HG02571 (cell line): ENCODE data around the gene IQCM.

Experiments used
- ATAC-seq: cut with Tn5 transposase; IDR thresholded peaks from one replicate; pipeline ENCODE4 v1.9.1; 2021; ENCODE audit warnings: mild to moderate bottlenecking, moderate library complexity; ENCODE audit not compliant: unreplicated experiment

The IQCM gene

DNA sequence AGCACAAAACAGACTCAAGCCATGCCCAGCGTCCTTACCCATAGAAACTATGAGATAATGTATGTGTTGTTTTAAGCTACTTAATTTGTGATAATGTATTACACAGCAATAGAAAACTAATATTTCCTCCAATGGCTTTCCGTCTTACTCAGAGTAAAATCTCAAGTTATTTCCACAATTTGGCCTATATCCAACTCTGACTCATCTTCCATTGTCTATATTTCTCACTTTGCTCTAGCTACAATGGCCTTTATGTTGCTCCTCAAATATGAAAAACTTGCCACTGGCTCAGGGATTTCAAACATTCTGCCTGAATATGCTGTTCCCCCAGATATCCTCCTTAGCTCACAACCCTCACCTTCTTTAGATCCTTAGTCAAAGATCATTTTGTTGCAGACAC lies 31.6 kb downstream of the IQCM start:
- ATAC-seq = no peak

DNA sequence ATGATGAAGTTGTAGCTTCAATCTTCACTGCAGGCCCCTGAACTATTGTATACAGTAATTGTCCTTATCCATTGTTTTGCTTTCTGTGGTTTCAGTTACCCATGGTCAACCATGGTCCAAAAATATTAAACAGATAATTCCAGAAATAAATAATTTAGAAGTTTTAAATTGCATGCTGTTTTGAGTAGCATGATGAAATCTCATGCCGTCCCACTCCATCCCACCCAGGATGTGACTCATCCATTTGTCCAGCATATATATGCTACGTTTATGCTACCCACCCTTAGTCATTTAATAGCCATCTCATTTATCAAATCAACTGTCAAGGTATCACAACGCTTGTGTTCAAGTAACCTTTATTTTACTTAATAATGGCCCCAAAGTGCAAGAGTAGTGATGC lies 34.5 kb downstream of the IQCM start:
- ATAC-seq = no peak

DNA sequence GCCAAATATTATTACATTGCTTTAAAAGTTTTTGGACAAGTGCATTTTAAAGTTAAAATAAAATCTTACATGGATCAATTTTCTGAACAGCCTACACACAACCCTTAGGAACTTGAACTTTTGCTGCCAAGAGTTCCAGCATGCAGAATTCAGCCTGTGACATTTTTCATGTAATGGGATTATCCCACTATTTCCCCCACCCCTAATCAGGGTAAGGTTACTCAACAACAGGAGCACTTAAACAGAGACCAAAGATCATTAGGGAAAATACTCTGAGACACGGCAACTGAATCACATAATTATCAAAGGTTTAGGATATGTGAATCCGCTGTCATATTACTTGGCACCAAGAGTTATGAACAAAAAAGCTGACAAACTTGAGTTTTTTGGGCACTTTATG lies 47.2 kb downstream of the IQCM start:
- ATAC-seq = no peak

DNA sequence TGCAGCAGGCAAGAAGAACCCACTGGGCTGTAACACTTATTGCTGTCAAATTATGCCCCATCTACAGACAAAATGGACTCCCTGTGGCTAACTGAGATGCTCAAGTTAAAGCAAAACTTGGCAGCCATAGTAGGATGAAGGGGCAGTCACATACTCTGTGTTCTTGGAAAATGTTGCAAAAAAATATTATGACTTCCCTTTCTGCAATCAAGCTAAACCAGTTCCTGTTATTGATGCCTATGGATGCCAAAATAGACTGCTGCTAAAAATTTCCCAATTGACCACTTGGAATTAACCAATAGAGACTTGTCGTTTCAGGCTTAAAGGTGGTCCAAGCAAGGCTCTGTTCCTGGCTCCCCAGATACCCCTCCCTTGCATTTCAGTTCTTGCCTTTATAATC lies 49.5 kb downstream of the IQCM start:
- ATAC-seq = no peak

DNA sequence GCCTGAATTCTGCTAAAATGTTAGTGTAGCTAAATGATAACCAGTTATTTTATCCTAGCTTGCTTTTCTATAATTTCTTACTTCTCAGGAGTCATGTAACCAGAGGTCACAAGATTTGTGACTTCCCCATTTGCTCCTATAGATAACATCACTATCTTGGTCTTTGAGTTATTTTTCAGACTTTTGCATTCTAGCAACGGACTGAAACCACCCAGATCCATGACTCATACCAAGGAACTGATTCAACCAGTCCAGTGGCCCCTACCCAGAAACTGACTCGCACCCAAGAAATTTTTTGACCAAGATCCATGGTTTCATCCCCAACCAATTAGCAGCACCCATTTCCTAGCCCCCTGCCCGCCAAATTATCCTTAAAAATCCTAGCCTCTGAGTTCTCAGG lies 50.0 kb downstream of the IQCM start:
- ATAC-seq = no peak

DNA sequence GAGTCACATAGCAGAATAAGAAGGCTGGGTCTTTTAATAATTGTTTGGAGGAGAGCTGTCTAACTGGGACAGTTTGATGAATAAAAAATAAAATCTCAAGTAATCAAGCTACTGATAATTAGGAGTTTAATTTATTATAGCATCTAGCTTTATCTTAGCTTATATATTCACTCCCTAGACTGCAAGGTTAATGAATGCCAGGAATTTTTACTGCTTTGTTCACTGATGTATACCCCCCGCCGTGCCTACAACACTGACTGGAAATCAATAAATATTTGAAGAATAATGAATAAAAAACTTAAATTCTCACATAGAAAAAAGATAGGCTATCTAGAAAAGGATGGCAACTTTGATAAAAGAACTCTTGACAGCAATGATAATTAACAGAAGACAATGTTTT lies 59.7 kb downstream of the IQCM start:
- no peak for ATAC-seq

DNA sequence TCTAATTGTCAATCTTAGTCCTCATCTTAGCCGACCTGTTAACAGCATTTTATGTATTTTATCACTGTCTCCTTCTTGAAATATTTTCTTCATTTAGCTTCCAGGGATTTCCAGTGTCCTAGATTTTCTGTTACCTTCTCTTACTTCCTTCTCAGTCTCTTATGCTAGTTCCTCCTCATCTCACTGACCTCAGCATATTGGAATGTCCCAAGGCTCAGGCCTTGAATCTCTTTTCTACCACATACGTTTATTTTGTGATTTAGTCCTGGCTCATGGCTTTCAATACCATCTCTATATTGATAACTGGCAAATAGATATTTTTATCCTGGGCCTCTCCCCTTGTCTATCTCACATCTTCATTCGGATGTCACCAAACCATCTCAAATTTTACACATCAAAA lies 61.1 kb downstream of the IQCM start:
- no peak for ATAC-seq

DNA sequence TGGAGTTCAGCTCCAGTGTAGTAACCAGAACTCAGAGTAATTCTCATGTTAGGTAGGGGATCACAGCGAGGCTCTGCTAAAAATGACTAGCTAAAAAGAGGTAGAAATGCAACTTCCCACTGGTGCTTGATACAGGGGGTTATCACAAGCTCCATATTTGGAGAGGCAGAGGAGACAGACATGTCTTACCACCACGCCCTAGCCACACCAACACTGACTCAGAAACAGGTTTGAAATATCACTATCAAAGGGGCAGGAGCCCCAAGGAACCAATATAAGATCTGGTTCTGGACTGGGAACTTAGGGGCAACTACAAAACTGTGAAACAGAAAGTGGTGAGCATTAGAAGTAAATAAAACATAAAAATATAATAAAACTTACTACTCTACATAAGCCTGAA lies 62.9 kb downstream of the IQCM start:
- no peak for ATAC-seq

DNA sequence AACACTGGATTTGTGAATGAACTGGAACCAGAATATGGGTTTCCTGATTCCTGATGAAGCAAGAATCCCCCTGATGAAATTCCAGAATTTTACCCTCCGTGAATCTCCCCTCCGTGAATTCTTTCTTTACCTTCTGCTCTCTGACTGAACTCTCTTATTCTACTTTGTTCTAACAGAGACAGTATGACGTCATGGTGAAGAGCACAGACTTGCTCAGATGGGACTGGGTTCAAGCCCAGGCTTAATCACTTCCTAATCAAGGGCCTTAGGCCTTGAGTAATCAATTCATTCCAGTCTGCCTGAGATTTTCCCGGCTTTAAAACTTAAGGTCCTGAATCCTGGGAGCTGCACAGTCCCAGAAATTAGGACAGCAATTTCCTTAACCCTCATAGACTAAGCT lies 64.5 kb downstream of the IQCM start:
- no peak for ATAC-seq

DNA sequence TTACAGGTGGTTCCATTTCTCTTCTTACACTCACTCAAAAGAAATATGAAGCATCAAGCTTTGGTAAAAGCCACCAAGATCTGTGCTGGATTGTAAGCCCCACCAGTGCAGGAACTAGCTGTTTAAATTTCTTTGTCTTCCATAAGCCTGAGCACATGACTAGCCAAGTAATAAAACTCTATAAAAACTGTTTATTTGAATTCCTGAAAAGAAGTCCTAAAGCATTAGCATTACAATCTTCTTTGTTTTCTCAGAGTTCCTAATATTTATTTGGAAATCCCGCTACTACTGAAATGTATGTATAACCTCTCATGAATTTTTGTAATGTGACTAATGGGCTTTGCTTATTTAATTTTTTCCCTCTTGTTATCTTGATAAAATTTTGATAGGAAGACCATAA lies 65.9 kb downstream of the IQCM start:
- no peak for ATAC-seq

DNA sequence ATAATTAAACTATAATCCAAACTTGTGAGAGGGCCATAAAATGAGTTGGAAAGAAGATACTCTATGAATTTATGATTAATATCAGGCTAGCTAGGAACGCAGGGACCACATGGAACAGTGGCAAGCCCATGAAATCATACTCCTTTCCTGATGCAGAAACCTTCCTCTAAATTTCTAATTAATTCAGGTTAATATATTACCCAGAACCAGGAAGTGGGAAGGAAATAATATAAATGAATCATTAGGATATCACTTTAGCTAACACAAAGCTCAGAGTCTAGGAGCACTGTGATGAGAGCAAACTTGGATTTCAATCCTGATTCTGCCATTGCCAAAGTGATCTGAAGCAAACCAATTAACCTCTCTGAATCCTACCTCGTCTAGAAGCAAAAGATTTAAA lies 68.0 kb downstream of the IQCM start:
- no peak for ATAC-seq

DNA sequence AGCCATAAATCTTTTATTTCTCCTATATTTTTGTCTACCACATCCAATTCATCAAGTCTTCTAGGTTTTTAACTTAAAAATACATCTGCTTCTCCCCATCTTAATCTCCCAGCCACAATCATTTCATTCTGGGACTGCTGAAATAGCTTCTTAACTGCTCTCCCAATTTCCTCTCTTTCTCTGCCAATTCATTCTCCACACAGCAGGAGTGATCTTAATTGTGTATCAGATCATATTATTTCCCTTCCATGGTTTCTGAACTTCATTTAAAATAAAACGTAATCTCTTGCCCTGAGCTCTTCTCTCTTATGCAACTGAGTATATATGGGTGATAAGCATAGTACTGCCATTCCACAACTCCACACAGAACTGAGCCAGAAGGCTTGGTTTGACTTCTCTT lies 69.4 kb downstream of the IQCM start:
- ATAC-seq = no peak

DNA sequence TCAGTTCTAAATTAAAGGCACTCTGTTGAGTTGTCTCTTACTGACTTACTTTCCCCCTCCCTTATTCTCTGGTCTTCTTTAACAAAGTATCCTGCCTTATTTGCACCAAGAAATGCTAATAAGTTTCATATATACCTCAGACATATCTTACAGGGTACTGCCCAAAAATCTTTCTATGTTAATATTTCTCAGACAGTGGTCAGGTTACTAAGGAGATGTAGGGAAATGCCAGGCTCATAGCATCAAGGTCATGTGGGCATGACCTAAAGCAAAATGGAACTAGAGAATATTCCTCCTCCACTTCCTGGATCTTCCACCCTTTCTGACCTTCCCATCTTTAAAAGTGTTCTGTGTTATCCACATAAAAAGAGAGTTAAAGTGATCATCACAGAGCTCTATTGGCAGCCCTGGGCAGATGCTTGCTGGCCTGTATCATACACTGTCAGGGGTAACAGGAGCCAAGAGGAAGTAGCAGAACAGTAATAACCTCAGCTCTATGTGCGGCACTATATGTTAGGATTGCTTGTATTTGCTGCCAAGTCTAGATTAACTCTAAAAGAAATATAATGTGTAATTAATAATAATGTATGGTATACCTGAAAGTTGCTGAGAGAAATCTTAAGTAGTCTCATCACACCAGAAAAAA lies 74.3 kb downstream of the IQCM start:
- no peak for ATAC-seq

DNA sequence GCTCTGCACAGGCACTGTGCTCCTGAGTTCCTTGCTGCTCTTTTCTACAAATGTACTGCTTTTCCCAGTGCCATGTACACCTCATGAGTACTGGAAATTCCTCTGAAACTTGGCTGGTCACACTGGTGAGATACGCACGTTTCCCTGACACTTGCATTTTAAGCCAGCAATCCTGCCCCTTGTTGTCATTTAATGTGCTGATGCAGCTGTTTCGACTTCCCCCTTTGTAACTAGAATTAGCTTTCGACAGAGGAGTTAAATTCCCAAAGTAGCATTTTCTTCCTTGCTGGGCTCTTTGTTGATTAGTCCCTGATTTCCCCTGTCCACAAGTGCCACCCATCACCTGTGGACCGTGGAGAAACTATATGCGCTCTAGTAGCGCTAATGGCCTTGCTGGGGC lies 77.5 kb downstream of the IQCM start:
- ATAC-seq = no peak

DNA sequence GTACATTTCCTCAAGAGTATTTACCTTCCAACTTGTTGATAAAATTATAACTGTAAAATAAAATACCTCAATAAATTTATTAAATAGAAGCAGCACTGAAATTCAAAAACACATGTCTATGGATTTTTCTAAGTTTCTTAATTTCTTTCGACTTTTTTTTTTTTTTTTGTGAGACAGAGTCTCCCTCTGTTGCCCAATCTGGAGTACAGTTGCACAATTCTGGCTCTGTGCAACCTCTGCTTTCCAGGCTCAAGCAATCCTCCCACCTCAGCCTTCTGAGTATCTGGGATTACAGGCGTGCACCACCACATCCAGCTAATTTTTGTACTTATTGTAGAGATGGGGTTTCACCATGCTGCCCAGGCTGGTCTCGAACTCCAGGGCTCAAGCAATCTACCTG lies 79.8 kb downstream of the IQCM start:
- no peak for ATAC-seq

DNA sequence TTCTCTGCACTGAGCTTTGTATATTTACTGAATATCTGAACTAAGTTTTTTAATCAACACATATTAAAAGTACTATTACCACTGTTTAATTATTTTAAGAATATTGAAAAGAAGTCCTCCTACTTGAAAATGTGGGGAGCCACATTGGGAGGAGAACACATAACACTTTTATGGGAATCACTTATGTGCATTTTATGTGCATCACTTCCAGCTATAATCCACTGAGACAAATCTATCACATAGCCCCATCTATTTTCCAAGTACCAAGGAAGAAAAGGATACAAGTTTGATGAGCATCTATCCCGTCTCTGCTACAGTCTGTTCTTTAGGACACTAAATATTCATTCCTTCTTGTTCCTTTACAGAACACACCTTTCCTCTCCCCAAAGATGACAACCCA lies 87.2 kb downstream of the IQCM start:
- no peak for ATAC-seq

DNA sequence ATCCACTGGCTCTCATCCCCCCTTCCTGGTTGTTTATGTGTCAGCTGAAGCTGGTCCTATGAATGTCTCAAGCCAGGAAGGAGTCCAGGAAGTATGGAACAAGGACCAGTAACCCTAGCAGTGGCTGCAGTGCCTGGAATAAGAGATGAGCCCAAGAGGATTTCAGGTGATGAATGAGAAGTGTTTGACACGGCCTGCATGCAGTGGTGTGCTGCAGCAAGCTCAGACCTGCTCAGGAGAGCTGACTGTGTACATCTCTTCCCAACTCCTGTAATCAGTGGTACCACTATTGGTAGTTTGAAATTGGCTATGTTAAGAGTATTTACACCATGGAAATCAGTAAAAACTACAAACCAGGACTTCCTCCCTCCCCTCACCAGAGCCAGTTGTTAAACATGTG lies 88.0 kb downstream of the IQCM start:
- ATAC-seq = no peak

DNA sequence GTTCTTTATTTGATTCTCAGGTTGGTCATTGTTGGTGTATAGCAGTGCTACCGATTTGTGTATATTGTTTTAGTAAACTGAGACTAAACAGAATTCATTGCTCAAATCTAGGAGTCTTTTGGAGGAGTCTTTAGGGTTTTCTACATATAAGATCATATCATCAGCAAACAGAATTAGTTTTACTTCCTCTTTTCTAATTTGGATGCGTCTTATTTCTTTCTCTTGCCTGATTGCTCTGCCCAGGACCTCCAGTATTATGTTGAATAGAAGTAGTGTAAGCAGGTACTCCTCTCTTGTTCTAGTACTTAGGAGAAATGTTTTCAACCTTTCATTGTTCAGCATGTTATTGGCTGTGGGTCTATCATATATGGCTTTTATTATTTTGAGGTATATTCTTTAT lies 92.6 kb downstream of the IQCM start:
- no peak for ATAC-seq

DNA sequence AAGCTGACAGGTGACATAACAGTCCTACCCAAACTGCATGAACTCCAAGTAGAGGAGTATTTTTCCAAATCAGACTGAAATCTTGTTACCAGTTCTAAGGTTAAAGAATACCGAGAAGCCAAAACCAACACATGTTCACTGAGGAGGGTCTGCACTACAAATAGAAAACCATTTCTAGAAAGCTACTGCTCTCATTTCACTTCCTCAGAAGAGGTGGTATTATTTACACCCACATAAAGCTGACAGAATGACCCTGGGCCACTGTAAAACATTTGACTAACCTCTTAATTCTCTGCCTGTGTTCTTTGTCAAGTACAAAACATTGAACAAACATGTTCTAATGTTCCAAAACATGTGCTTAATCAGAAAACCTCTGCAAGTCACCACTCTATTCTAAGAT lies 95.8 kb downstream of the IQCM start:
- ATAC-seq = no peak

DNA sequence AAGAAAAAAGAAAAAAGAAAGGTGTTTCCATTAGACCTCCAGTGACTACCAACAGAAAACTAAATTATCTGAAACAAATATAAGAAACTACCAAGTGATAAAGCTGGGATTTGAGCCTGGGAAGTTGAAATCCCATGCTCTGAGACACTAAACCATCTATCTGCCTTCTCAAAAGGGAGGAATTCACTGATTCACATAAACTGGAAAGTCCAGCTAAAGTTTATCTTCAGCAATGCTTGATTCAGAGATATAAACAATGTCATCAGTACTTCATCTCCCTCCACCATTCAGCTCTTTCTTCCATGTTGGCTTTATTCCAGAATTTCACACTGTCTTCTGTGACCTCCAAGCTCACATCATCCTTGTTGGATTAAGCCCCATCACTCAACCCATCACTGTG lies 96.3 kb downstream of the IQCM start:
- ATAC-seq = no peak

DNA sequence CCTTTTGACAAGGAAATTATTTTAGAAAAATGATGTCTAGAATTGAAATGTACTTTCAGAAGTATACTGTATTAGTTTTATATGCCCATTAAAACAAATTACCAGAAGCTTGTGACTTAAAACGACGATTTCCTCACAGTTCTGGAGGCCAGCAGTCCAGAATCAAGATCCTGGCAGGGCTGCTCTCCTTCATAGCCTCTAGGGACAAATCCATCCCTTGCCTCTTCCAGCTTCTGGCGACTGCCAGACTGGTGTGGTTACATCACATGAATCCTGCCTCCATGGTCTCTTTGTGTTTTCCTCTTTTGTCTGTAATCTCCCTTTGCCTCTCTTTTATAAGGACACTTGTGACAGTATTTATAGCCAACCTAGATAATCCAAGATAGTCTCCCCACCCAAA lies 97.1 kb downstream of the IQCM start:
- ATAC-seq = no peak

DNA sequence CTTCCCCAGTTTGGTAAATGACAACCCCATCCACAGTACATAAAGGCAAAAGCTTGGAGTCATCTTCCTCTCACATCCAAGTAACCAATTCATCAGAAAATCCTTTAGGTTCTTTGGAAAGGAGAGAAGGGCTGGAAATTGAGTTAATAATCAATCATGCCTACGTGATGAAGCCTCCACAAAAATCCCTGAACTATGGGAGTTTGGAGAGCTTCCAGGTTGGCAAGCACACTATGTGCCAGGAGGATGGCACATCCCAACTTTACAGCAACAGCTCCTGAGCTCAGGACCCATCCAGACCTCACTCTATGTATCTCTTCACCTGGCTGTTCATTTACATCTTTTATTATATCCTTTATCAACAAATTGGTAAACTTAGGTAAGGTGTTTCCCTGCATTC lies 98.9 kb downstream of the IQCM start:
- ATAC-seq = no peak

DNA sequence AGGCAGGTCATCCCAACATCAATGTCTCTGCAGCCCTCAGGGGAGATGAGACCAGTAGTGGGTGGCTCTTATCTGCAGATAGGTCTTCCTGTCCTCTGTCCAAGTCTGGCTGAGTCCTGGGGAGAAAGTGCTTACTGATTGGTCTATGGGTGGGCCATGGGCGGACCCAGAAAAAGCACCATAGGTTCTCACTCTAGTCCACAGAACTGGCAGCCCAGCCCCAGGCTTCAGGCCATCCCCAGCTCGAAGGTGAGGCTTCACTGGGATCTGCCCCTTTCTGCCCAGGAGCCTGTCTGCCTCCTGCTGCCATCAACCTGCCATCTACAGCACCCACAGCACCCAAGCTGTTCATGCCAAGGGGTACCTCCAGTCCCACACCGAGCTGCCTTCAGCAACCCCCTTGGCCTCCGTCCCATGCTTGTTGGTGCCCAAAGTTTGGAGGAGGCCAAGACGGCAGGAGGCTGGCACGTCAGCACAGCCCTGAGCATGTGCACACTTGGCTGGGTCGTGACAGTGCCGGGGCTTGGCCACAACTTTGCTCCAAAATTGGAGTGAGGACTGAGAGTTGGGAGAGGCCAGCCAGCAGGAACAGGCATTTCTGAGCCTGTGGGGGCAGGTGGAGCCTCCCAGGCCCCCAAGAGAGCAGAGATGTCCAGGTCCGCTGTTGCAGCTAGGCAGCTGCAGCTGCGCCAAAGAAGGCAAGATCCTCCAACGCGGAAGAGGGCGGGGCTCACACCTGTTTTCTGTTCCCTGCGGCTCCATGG lies 99.6 kb downstream of the IQCM start:
- no peak for ATAC-seq
